RWPE1 (cell line): Measurements from ENCODE around the gene RALBP1.

ENCODE experiments used
- CTCF ChIA-PET: fragments of 350-600 bp; sonication (Branson Sonifier 250); formaldehyde crosslinking; extraction: SDS; loops from one replicate; lab custom pipeline; 2021; lab: Yijun Ruan, JAX
- POLR2A ChIA-PET: fragments of 400-600 bp; formaldehyde crosslinking; extraction: SDS; loops from one replicate; lab custom pipeline; 2020; ENCODE audit warnings: antibody characterized with exemption; ENCODE audit not compliant: low non-redundant PET; lab: Yijun Ruan, JAX
- DNase-seq: peaks from one replicate; pipeline ENCODE4 v3.0.0; 2012; ENCODE audit warnings: low spot score
- H3K27ac ChIP-seq: fragments of 450-650 bp; 2 replicates; pipeline ENCODE4 v1.5.1; 2017
- TF ChIP-seq, protein P1 (sequence below): fragments of 450-650 bp; conservative IDR thresholded peaks from 2 replicates; pipeline ENCODE4 v1.5.1; 2017; ENCODE audit warnings: low read depth, mild to moderate bottlenecking

Gene RALBP1

DNA sequence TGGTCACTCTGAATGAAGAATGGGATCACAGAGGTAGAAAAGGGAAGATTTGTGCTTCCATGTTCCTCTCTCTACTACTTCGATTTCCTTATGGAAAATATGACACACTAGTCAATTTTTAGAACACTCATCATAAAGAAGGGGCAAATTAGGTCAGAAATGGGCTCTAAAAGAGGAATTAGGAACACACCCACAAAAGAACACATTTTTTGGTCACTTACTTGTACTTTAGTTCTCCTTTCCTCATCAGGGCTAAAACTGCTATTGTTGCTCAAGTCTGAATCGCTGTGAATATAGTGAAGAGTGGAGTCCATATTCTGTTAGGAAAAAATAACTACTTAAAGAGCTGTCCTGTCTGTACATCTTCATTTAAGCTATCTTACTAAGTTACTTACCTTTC is 86.4 kb downstream of the RALBP1 start:
- no peak for DNase-seq
- POLR2A ChIA-PET: no interaction called here
- no peak overlapping the region for H3K27ac ChIP-seq
- CTCF ChIA-PET: no interaction called here
- TF ChIP-seq, protein P1, sequence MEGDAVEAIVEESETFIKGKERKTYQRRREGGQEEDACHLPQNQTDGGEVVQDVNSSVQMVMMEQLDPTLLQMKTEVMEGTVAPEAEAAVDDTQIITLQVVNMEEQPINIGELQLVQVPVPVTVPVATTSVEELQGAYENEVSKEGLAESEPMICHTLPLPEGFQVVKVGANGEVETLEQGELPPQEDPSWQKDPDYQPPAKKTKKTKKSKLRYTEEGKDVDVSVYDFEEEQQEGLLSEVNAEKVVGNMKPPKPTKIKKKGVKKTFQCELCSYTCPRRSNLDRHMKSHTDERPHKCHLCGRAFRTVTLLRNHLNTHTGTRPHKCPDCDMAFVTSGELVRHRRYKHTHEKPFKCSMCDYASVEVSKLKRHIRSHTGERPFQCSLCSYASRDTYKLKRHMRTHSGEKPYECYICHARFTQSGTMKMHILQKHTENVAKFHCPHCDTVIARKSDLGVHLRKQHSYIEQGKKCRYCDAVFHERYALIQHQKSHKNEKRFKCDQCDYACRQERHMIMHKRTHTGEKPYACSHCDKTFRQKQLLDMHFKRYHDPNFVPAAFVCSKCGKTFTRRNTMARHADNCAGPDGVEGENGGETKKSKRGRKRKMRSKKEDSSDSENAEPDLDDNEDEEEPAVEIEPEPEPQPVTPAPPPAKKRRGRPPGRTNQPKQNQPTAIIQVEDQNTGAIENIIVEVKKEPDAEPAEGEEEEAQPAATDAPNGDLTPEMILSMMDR: no peak

DNA sequence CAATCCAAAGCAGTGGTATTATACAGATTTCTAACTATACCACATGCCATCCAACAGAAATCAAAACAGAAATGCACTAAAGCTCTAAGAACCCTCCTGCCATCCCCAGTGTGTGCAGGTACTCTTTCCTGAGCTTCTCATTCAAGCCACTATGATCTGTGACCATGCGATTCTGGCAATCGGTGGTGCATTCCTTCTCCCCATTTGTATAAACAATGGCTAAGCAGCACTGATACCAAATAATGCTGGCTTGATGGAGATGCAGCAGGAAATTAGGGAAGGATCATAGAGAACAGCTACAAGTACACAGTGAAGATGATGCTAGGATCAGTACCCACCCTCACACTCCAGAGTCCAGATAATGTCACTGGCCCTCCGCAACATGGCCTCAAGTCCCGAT is 87.3 kb downstream of the RALBP1 start:
- POLR2A ChIA-PET: no interaction called here

DNA sequence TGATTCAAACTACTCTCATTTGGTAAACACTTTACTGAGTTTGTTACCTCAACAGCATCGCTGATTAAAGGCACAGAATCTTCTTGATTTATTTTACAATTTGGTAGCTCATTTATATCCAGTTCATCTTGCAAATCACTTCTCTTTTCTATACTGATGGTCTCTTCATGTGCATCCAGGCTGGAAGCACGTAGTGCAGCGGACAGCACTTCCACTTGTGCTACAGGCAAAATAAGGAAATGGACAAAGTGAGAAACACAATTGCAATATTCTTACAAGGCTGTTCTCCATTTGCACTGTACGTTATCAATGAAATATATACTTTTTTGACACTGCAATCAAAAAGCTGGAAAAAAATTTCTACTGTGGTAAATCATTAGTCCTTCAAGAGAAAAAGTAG is 88.0 kb downstream of the RALBP1 start:
- ChIA-PET CTCF (interaction anchor here (0.7 to 1.0 kb wide), 2 partner anchors 12 to 956 kb away, joined by 3 read pairs; no protein-coding TSS in a partner anchor), POLR2A (no interaction called here)
- no peak overlapping the region for H3K27ac ChIP-seq
- DNase-seq: no peak
- TF ChIP-seq, protein P1: no peak

More for the DNA sequence above, 87.3 kb downstream of the RALBP1 start:
- CTCF ChIA-PET: interaction anchor here (1.0 kb wide), 1 partner anchor 13 kb away, joined by 3 read pairs; no protein-coding TSS in a partner anchor
- no peak overlapping the region for H3K27ac ChIP-seq
- TF ChIP-seq, protein P1: no peak
- no peak for DNase-seq

DNA sequence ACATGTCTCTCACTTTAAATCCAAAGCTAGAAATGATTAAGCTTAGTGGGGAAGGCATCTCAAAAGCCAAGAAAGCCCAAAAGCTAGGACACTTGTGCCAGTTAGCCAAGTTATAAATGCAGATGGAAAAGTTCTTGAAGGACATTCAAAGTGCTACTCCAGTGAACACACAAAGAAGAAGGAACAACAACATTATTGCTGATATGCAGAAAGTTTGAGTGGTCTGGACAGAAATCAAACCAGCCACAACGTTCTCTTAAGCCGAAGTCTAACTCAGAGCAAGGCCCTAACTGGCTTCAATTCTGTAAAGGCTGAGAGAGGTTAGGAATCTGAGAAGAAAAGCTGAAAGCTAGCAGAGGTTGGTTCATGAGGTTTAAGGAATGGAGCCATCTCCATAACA is 90.1 kb downstream of the RALBP1 start:
- no peak for DNase-seq
- ChIA-PET POLR2A (no interaction called here), CTCF (no interaction called here)
- H3K27ac ChIP-seq: no peak overlapping the region
- TF ChIP-seq, protein P1: no peak

DNA sequence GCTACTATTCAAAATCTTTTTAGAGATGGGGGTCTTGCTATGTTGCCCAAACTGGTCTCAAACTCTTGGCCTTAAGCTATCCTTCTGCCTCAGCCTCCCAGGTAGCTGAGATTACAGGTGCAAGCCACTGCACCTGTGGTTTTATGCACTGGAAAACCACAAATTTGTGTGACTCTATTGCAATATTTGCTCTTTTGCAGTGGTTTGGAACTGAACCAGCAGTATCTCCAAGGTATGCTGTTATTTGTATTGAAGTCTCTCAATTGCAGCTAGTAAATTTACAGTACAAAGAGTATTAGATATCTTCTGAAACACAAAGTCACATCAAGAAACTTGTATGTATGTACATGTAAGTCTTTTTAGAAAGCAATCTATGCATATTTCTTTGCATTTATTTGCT is 92.9 kb downstream of the RALBP1 start:
- CTCF ChIA-PET: interaction anchor here (1.1 kb wide), 1 partner anchor 116 kb away, joined by 3 read pairs; no protein-coding TSS in a partner anchor
- no peak overlapping the region for H3K27ac ChIP-seq
- POLR2A ChIA-PET: no interaction called here
- TF ChIP-seq, protein P1: no peak
- DNase-seq: no peak

DNA sequence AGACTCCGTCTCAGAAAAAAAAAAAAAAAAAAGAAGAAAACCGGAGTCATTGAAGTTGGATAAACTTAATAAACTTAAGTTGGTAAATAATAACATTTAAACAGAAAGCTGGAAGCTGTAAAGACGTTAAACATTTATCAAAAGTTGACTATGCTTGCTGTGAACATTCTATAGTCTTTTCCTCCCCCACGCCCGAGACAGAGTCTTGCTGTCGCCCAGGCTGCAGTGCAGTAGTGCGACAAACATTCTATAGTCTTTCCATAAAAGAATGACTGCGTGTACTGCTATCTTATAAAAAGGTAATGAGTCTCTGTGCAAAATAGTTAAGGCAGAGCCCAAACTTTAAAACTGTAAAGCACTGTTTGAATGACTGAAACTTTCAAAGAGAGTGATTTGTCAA is 93.9 kb downstream of the RALBP1 start:
- ChIA-PET CTCF (no interaction called here), POLR2A (no interaction called here)
- DNase-seq: no peak
- H3K27ac ChIP-seq: no peak overlapping the region
- TF ChIP-seq, protein P1: no peak

DNA sequence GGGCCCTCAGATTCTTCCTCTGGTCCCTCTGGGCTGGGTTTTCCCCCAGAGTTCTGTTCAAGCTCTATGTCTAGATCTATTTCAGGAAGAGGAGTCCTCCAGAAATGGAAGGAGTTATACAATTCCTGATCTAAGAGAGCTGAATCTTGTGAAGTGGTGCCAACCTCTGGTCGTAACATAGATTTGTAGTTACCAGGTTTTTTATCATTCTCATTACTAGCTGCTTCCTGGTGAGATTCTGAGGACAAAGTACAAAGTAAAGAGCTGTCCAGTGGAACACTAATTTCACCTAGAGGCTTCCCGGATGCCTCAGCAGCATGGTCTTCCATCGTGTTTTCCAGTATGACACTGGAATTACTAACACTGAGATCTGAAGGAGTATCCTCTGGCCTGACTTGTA is 94.9 kb downstream of the RALBP1 start:
- DNase-seq: no peak
- POLR2A ChIA-PET: no interaction called here
- TF ChIP-seq, protein P1: no peak
- CTCF ChIA-PET: no interaction called here
- no peak overlapping the region for H3K27ac ChIP-seq
